T-helper 17 cell (primary cell): Measurements from ENCODE around the gene TMEM9. TPM values are rescaled to one million over a fixed set of nuclear protein-coding genes. Genes with fewer than 3 reads are reported as not detected.

ENCODE experiments used
- ATAC-seq: fragments of 150-1000 bp; cut with Tn5 transposase; 2 replicates; pipeline ENCODE4 v1.10.0; 2021; ENCODE audit warnings: mild to moderate bottlenecking, moderate library complexity
- DNase-seq, 3 donors: peaks; one replicate each; pipeline versions ENCODE4 v3.0.0 to v3.0.0-alpha.2; 2020 to 2021
- H3K9me3 ChIP-seq: one replicate; pipeline ENCODE4 v1.7.0; 2013; ENCODE audit warnings: low read length, mild to moderate bottlenecking; ENCODE audit not compliant: control insufficient read depth, poor library complexity, severe bottlenecking
- H3K27ac Mint-ChIP-seq: one replicate; pipeline ENCODE4 v1.8.0; 2022; ENCODE audit warnings: mild to moderate bottlenecking, moderate library complexity, mixed read lengths
- H3K27me3 Mint-ChIP-seq: one replicate; pipeline ENCODE4 v1.8.0; 2022; ENCODE audit warnings: mixed read lengths
- H3K36me3 Mint-ChIP-seq: one replicate; pipeline ENCODE4 v1.8.0; 2022; ENCODE audit warnings: low read depth, mixed read lengths
- H3K4me1 Mint-ChIP-seq: one replicate; pipeline ENCODE4 v1.8.0; 2022; ENCODE audit warnings: mild to moderate bottlenecking, mixed read lengths
- H3K4me3 Mint-ChIP-seq: one replicate; pipeline ENCODE4 v1.8.0; 2022; ENCODE audit warnings: mild to moderate bottlenecking, moderate library complexity, mixed read lengths
- total RNA-seq, 4 donors: library from RNA in 2 of 4; stranded (reverse) in 2 of 4; gene quantifications; one replicate each; pipeline ENCODE4 v1.2.3 and lab custom pipeline; 2022 to 2026

The TMEM9 gene
- total RNA-seq, 2 donors from 2014 or later = 13.0 to 13.1 TPM

DNA sequence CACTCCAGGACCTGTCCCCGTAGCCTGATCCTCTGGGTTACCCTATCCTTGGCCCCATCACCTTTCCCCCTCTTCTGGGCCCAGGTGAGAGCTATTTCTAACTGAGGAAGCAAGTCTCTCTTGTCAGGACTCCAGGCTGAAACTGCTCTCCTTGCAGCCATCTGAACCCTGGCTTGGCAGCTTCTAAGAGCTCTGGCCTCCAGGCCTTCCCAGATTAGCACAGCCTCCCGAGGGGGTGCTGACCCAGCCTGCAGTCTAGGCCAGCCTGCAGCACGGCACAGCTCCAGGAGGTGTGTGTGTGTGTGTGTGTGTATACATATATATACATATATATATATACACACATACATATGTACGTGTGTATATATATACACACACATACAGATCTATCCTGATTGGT lies 59.4 kb downstream of the TMEM9 start:
- peaks cover 8% of the 10 kb centered on the region for H3K4me1 Mint-ChIP-seq
- no peaks in the 10 kb centered on the region for H3K9me3 ChIP-seq
- H3K27ac Mint-ChIP-seq = no peak overlapping the region
- DNase-seq (no peak), ATAC-seq (no peak)
- H3K4me3 Mint-ChIP-seq = no peak overlapping the region
- H3K27me3 Mint-ChIP-seq = peaks cover 59% of the 10 kb centered on the region
- peaks cover 5% of the 10 kb centered on the region for H3K36me3 Mint-ChIP-seq

DNA sequence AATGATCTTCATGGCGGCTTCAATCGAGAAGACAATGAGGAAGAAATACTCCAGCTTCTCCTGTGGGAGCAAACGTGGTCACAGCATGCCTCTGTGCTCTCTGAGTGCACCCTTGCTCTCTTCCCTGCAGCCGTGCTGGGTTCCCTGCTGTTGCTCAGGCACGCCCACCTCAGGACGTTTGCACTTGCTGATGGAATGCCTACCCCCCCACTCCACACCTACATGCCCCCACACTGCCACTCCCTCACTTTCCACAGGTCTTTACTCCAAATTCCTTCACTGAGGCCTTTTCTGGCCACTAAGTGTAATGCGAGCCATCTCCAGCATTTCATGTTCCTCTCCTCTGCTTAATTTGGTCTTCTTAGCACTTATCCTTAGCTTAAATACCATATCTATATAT lies 60.3 kb downstream of the TMEM9 start:
- DNase-seq (no peak), ATAC-seq (no peak)
- Mint-ChIP-seq H3K4me3 (no peak overlapping the region), H3K36me3 (peaks cover 5% of the 10 kb centered on the region), H3K27me3 (peaks cover 59% of the 10 kb centered on the region), H3K27ac (no peak overlapping the region), H3K4me1 (peaks cover 8% of the 10 kb centered on the region)
- no peaks in the 10 kb centered on the region for H3K9me3 ChIP-seq

DNA sequence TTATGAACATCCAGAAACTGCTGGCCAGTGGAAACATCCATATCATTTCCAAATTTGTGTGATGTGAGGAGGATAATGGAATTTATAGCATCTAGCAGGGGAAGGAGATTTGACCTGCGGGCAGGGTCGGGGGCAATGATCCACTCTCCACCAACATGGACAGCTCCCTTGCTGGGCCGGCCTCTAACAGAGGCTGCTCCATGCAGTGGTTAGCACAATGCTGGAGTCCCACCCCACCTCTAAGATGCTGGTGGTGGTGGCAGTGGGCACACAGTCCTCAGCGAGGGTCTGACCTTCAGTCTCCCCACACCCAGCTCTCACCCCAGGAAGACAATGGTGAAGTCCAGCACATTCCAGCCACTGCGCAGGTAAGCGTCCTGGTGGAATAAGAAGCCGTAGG lies 60.7 kb downstream of the TMEM9 start:
- no peaks in the 10 kb centered on the region for H3K9me3 ChIP-seq
- ATAC-seq (no peak), DNase-seq (no peak)
- H3K36me3 Mint-ChIP-seq = peaks cover 5% of the 10 kb centered on the region
- peaks cover 8% of the 10 kb centered on the region for H3K4me1 Mint-ChIP-seq
- no peak overlapping the region for H3K27ac Mint-ChIP-seq
- no peak overlapping the region for H3K4me3 Mint-ChIP-seq
- peaks cover 60% of the 10 kb centered on the region for H3K27me3 Mint-ChIP-seq

DNA sequence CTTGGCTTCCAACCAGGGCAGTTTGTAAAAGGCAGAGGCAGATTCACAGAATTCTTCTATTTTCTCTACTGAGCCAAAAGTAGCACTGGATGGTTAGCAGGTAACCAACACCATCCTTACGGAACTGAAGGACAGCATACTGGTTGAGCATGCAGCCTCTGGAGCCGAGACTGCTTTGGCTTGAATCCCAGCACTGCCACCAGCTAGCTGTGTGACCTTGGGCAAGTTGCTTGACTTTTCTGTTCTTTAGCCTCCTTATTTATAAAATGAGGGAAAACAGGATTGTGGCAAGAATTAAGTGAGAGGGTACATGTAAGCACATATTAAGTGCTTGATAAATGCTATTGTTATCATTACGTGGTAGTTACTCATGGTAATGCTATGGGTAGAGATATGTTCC lies 61.5 kb downstream of the TMEM9 start:
- no peak for ATAC-seq
- H3K27ac Mint-ChIP-seq = no peak overlapping the region
- H3K4me3 Mint-ChIP-seq = no peak overlapping the region
- H3K36me3 Mint-ChIP-seq = peaks cover 3% of the 10 kb centered on the region
- DNase-seq = no peak
- no peaks in the 10 kb centered on the region for H3K9me3 ChIP-seq
- H3K4me1 Mint-ChIP-seq = peaks cover 5% of the 10 kb centered on the region
- peaks cover 63% of the 10 kb centered on the region for H3K27me3 Mint-ChIP-seq

DNA sequence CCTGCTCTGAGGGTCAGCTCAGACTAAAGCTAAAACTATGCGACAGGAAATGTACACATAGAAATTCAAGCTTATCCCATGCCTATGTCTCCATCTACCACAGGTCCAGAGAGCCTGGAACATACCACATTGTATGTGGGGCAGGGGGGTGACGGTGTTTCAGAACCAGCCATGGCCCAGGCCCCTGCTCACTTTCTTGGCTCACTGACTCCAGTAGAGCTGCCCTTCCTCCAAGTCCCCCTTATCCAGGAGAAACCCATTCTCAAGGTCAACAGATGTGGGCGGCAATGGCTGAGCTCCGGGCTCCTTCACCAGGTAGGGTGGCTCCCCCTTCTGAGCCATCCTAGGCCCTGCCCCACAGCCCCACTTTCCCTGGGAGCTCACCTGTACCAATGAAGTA lies 63.0 kb downstream of the TMEM9 start:
- Mint-ChIP-seq H3K4me1 (no peaks in the 10 kb centered on the region), H3K36me3 (no peaks in the 10 kb centered on the region), H3K27me3 (peaks cover 49% of the 10 kb centered on the region), H3K4me3 (no peak overlapping the region), H3K27ac (no peak overlapping the region)
- ATAC-seq (no peak), DNase-seq (no peak)
- no peaks in the 10 kb centered on the region for H3K9me3 ChIP-seq

DNA sequence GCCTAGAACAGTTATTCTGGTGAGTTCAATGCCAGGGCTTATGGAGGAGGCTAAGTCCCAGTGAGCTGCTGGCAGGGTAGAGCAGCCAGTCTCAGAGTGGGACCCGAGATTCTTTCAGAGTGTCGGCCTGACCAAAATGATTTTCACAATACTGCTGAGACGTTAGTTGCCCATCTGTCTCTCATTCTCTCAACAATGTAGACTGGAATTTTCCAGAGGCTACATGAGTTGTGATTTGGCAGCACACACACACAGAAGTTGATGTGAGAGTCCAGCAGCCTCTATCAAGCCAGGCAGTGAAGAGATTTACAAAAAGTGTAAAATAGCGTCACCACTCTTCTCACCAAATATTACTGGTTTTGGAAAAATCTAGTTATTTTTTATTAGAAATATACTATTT lies 63.7 kb downstream of the TMEM9 start:
- H3K4me3 Mint-ChIP-seq = no peak overlapping the region
- DNase-seq = no peak
- no peaks in the 10 kb centered on the region for H3K4me1 Mint-ChIP-seq
- H3K36me3 Mint-ChIP-seq = no peaks in the 10 kb centered on the region
- ATAC-seq = no peak
- no peak overlapping the region for H3K27ac Mint-ChIP-seq
- no peaks in the 10 kb centered on the region for H3K9me3 ChIP-seq
- peaks cover 47% of the 10 kb centered on the region for H3K27me3 Mint-ChIP-seq

DNA sequence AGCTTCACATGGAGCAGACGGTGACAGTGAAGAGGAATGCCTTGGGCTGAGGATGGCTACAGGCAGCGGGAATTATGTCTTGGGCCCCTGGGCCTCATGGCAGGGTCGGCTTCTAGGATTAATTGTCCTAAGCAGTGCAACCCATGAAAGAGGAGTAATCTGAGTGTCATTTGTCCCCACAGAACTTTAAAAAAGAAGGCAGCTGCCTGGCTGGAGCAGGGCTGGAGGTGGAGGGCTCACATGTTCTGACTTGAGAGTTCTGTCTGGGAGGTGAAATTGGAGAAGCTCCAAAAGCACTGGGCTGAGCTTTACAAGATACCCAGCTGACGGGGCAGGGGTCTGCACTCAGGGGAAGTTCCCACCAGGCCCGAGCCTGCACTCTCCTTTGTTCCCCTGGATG lies 64.7 kb downstream of the TMEM9 start:
- peaks cover 43% of the 10 kb centered on the region for H3K27me3 Mint-ChIP-seq
- no peak overlapping the region for H3K27ac Mint-ChIP-seq
- ATAC-seq (no peak), DNase-seq (no peak)
- no peak overlapping the region for H3K4me3 Mint-ChIP-seq
- peaks cover under 1% of the 10 kb centered on the region for H3K4me1 Mint-ChIP-seq
- no peaks in the 10 kb centered on the region for H3K9me3 ChIP-seq
- H3K36me3 Mint-ChIP-seq = no peaks in the 10 kb centered on the region

DNA sequence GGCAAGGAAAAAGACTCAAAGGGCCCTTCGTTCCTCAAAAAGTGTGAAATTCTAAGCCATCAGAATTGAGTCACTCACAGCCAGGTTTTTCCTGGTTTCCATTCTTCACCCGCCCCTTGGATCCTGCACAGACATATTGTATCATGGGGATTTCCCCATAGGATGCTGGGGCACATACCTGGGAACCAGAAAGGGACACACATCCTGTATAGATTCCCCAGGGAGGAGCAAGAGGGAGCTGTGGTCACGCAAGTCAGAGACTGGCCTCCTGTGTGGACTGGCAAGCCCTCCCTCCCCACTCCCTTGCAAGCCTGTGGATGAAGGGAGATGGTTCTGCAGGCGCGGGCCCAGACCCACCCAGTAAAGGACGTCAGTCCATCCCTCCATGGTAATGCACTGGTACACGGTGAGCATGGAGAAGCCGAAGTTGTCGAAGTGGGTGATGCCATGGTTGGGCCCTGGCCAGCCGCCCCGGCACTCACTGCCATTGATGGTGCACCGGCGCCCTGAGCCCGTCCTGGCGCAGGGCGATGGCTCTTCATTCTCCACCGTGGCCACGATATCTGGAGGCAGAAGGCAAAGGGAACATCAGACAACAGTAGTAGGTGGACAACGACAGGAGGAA lies 65.3 kb downstream of the TMEM9 start:
- no peaks in the 10 kb centered on the region for H3K9me3 ChIP-seq
- Mint-ChIP-seq H3K27ac (no peak overlapping the region), H3K4me1 (peaks cover 3% of the 10 kb centered on the region), H3K36me3 (no peaks in the 10 kb centered on the region), H3K27me3 (peaks cover 42% of the 10 kb centered on the region), H3K4me3 (no peak overlapping the region)
- ATAC-seq = no peak
- no peak for DNase-seq

DNA sequence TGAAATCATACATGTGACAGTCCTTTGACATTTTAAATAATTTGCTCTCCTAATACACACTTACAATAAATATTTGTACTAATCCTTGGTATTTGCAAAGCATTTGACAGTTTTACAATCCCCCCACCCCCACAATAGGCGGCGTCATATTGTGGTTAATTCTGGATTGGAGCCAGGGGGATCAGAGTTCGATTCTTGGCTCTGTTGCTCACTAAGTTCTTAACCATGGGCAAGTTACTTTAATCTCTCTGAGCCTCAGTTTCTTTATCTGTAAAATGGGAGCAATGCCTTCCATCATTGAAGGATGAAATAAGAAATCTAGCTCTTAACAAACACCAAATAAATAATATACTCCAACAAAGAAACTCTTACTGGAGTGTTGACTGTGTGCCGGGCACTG lies 65.9 kb downstream of the TMEM9 start:
- H3K9me3 ChIP-seq = no peaks in the 10 kb centered on the region
- Mint-ChIP-seq H3K4me1 (peaks cover 3% of the 10 kb centered on the region), H3K4me3 (no peak overlapping the region), H3K36me3 (no peaks in the 10 kb centered on the region), H3K27ac (no peak overlapping the region), H3K27me3 (peaks cover 42% of the 10 kb centered on the region)
- DNase-seq = no peak
- ATAC-seq = no peak

DNA sequence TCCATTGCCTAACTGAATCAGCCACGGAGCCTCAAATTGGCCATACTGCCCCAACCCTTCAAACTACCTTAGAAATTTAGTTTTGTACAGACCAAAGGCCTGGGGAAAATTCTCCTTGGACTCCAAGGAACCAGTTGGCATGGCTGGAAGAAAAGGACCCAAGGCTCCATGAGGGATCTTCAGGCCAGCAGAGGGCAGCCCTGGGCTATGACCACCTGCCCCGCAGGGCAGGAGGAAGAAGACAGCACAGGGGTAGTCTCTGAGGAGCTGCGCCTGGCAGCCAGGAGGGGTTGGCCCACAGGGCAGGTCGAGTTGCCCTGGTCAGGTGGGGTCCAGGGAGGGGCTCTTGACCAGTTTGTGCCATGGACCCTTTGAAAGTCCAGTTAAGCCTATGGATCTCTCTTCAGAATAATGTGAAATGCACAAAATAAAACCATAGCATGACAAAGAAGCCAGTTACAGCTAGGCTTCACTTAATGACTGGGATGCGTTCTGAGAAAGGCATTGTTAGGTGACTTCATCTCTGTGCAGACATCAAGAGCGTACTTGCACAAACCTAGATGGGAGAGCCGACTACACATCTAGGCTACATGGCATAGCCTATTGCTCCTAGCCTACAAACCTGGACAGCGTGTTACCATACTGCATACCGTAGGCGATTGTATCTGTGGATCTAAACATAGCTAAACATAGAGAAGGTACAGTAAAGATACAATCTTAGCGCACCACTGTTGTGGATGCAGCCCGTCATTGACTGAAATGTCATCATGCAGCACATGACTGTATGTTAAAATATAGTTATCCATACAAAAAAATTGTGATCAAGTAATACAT lies 68.2 kb downstream of the TMEM9 start:
- DNase-seq (no peak), ATAC-seq (peak; percentile 61)
- Mint-ChIP-seq H3K27me3 (peaks cover 29% of the 10 kb centered on the region), H3K4me1 (peaks cover 7% of the 10 kb centered on the region), H3K4me3 (no peak overlapping the region), H3K27ac (peak overlapping the region; percentile 49), H3K36me3 (no peaks in the 10 kb centered on the region)
- no peaks in the 10 kb centered on the region for H3K9me3 ChIP-seq

Other genes with a start within 250 kb of the TMEM9 start
- 10 to 100 TPM; 78.4 to 87.7 TPM for gene KIF21B, start 130.8 kb downstream of the TMEM9 start, total RNA-seq
- gene CACNA1S, start 42.0 kb downstream of the TMEM9 start, total RNA-seq = not detected
- under 1 TPM in 1 of 2 donors, not detected in 1; 0.27 TPM for gene ASCL5, start 27.3 kb downstream of the TMEM9 start, total RNA-seq
- not detected for gene IGFN1, start 36.4 kb upstream of the TMEM9 start, total RNA-seq
- gene PKP1, start 129.0 kb upstream of the TMEM9 start, total RNA-seq = not detected
- not detected for gene TNNT2, start 223.2 kb upstream of the TMEM9 start, total RNA-seq
- gene LAD1, start 244.8 kb upstream of the TMEM9 start, total RNA-seq = not detected